H9 (cell line): Measurements from ENCODE around the gene ROPN1L. TPM values are rescaled to one million over a fixed set of nuclear protein-coding genes. Genes with fewer than 3 reads are reported as not detected.

Source experiments
- DNase-seq: peaks from one replicate; pipeline ENCODE4 v3.0.0-alpha.2; 2017
- H2AFZ ChIP-seq: one replicate; pipeline ENCODE4 v1.6.1; 2013; ENCODE audit warnings: mild to moderate bottlenecking, low read length, control low read depth, moderate library complexity
- H2AK5ac ChIP-seq: 2 replicates; pipeline ENCODE4 v1.6.1; 2013; ENCODE audit warnings: low read length, control low read depth, mixed read lengths; ENCODE audit not compliant: insufficient read length
- H2BK120ac ChIP-seq: one replicate; pipeline ENCODE4 v1.6.1; 2013; ENCODE audit warnings: low read depth, mild to moderate bottlenecking, low read length, control low read depth, inconsistent platforms; ENCODE audit not compliant: poor library complexity, severe bottlenecking
- H2BK12ac ChIP-seq: 2 replicates; pipeline ENCODE4 v1.6.1; 2013; ENCODE audit warnings: low read length, control low read depth, mixed read lengths, low read depth; ENCODE audit not compliant: insufficient read length
- H2BK15ac ChIP-seq: 2 replicates; pipeline ENCODE4 v1.6.1; 2013; ENCODE audit warnings: low read depth, low read length, control low read depth
- H2BK20ac ChIP-seq: one replicate; pipeline ENCODE4 v1.6.1; 2013; ENCODE audit warnings: low read depth, mild to moderate bottlenecking, low read length, control low read depth, inconsistent platforms; ENCODE audit not compliant: poor library complexity, severe bottlenecking
- H2BK5ac ChIP-seq: 2 replicates; pipeline ENCODE4 v1.6.1; 2013; ENCODE audit warnings: low read length, control low read depth, mixed read lengths; ENCODE audit not compliant: insufficient read length
- H3K14ac ChIP-seq: 2 replicates; pipeline ENCODE4 v1.6.1; 2013; ENCODE audit warnings: low read length, control low read depth; ENCODE audit not compliant: insufficient read depth
- H3K18ac ChIP-seq: 2 replicates; pipeline ENCODE4 v1.6.1; 2013; ENCODE audit warnings: low read depth, mild to moderate bottlenecking, mixed read lengths, low read length, control low read depth; ENCODE audit not compliant: insufficient read length
- H3K23ac ChIP-seq: 2 replicates; pipeline ENCODE4 v1.6.1; 2013; ENCODE audit warnings: low read length, control low read depth, mixed read lengths, low read depth; ENCODE audit not compliant: insufficient read length
- H3K23me2 ChIP-seq: 2 replicates; pipeline ENCODE4 v1.6.1; 2013; ENCODE audit warnings: low read depth, mild to moderate bottlenecking, mixed read lengths, low read length, control low read depth; ENCODE audit not compliant: insufficient read length, poor library complexity, severe bottlenecking
- H3K27ac ChIP-seq: 2 replicates; pipeline ENCODE4 v1.5.1; 2013; ENCODE audit warnings: low read length, control low read depth, mixed read lengths, low read depth; ENCODE audit not compliant: insufficient read length
- H3K27me3 ChIP-seq: 2 replicates; pipeline ENCODE4 v1.6.1; 2013; ENCODE audit warnings: low read length, control low read depth, inconsistent platforms; ENCODE audit not compliant: insufficient read depth
- H3K4ac ChIP-seq: 2 replicates; pipeline ENCODE4 v1.6.1; 2013; ENCODE audit warnings: low read depth, mild to moderate bottlenecking, control low read depth, inconsistent platforms, low read length, moderate library complexity
- H3K4me1 ChIP-seq: 2 replicates; pipeline ENCODE4 v1.6.1; 2013; ENCODE audit warnings: low read length, control low read depth, inconsistent platforms; ENCODE audit not compliant: insufficient read depth
- H3K4me2 ChIP-seq: 2 replicates; pipeline ENCODE4 v1.6.1; 2013; ENCODE audit warnings: low read length, control low read depth, mixed read lengths; ENCODE audit not compliant: insufficient read length, insufficient read depth
- H3K56ac ChIP-seq: 2 replicates; pipeline ENCODE4 v1.6.1; 2013; ENCODE audit warnings: low read depth, mild to moderate bottlenecking, mixed read lengths, low read length, control low read depth; ENCODE audit not compliant: insufficient read length
- H3K79me1 ChIP-seq: 2 replicates; pipeline ENCODE4 v1.6.1; 2013; ENCODE audit warnings: low read depth, mild to moderate bottlenecking, moderate library complexity, low read length, control low read depth, inconsistent platforms; ENCODE audit not compliant: insufficient read depth, poor library complexity, severe bottlenecking
- H3K79me2 ChIP-seq: 2 replicates; pipeline ENCODE4 v1.6.1; 2013; ENCODE audit warnings: low read length, control low read depth, inconsistent platforms; ENCODE audit not compliant: insufficient read depth
- H3K9ac ChIP-seq: 2 replicates; pipeline ENCODE4 v1.6.1; 2013; ENCODE audit warnings: low read length, control low read depth, mixed read lengths; ENCODE audit not compliant: insufficient read length; ENCODE audit errors: extremely low read depth
- H3K9me3 ChIP-seq: one replicate; pipeline ENCODE4 v1.6.1; 2013; ENCODE audit warnings: low read depth, low read length, inconsistent platforms; ENCODE audit not compliant: control insufficient read depth
- H3T11ph ChIP-seq: one replicate; pipeline ENCODE4 v1.6.1; 2013; ENCODE audit warnings: mild to moderate bottlenecking, low read length, control low read depth, inconsistent platforms
- H4K20me1 ChIP-seq: one replicate; pipeline ENCODE4 v1.6.1; 2013; ENCODE audit not compliant: control insufficient read depth, insufficient read length, insufficient read depth
- H4K5ac ChIP-seq: 2 replicates; pipeline ENCODE4 v1.6.1; 2013; ENCODE audit warnings: low read depth, mild to moderate bottlenecking, mixed read lengths, low read length, control low read depth; ENCODE audit not compliant: insufficient read length
- H4K8ac ChIP-seq: replicated peaks from 2 replicates; pipeline ENCODE4 v1.6.1; 2013; ENCODE audit warnings: low read length, control low read depth, mixed read lengths, low read depth; ENCODE audit not compliant: insufficient read length
- H4K91ac ChIP-seq: 2 replicates; pipeline ENCODE4 v1.6.1; 2013; ENCODE audit warnings: low read depth, mild to moderate bottlenecking, moderate library complexity, mixed read lengths, low read length, control low read depth; ENCODE audit not compliant: insufficient read length
- H3K27ac Mint-ChIP-seq, 3 experiments: 2 replicates in 2 of 3; 3 replicates in 1 of 3; pipeline ENCODE4 v1.8.0; 2020 to 2021; ENCODE audit warnings: mixed read lengths in 3 of 3, mild to moderate bottlenecking in 1 of 3, moderate library complexity in 1 of 3
- H3K27me3 Mint-ChIP-seq: 2 replicates; pipeline ENCODE4 v1.8.0; 2021; ENCODE audit warnings: low read depth, mild to moderate bottlenecking, moderate library complexity, mixed read lengths
- H3K36me3 Mint-ChIP-seq, 3 experiments: 2 replicates in 2 of 3; 3 replicates in 1 of 3; pipeline ENCODE4 v1.8.0; 2020 to 2021; ENCODE audit warnings: low read depth in 3 of 3, mixed read lengths in 3 of 3; ENCODE audit not compliant: insufficient read depth in 1 of 3
- H3K4me1 Mint-ChIP-seq, 2 experiments: 2 replicates each; pipeline ENCODE4 v1.8.0; 2020; ENCODE audit warnings: mixed read lengths in 2 of 2
- H3K4me3 Mint-ChIP-seq, 2 experiments: 2 replicates in 1 of 2; 3 replicates in 1 of 2; pipeline ENCODE4 v1.8.0; 2020 to 2021; ENCODE audit warnings: mild to moderate bottlenecking in 2 of 2, mixed read lengths in 2 of 2, moderate library complexity in 1 of 2
- H3K9me3 Mint-ChIP-seq, 2 experiments: 2 replicates in 1 of 2; 3 replicates in 1 of 2; pipeline ENCODE4 v1.8.0; 2020; ENCODE audit warnings: mild to moderate bottlenecking in 2 of 2, mixed read lengths in 2 of 2, moderate library complexity in 1 of 2
- total RNA-seq: library from RNA; stranded (reverse); gene quantifications from 2 replicates; pipeline ENCODE4 v1.2.1, GENCODE V29; 2021
- TF ChIP-seq, protein P1 (sequence below): fragments of 200-600 bp; sonication (generic); conservative IDR thresholded peaks from 3 replicates; pipeline ENCODE4 v1.8.0; 2021; ENCODE audit warnings: antibody characterized with exemption, mild to moderate bottlenecking

The ROPN1L gene
- total RNA-seq, 1 experiment from 2014 or later: 0.37 TPM

DNA sequence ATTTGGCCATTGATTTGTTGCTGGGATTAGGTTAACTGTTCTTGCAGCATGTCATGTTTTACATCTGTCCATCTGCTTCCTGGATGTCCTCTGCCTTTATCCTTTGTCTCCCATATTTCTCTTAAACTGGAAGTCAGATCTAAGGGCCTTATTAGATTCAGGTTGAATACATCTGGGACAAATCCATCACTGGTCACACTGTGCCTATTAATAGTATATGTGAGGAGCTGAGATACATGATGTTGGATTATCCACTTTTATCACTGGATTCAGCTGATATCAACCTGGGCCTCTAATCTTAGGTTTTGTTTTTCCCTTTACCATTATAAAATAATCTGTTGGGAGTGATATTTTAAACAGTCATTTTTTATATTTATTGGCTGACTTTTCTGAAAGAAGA lies 41.8 kb upstream of the ROPN1L start:
- Histone ChIP-seq H2BK120ac (no peak overlapping the region), H2BK12ac (no peak overlapping the region), H4K5ac (no peak overlapping the region), H2AK5ac (no peak overlapping the region), H3K9me3 (no peaks in the 10 kb centered on the region), H2BK5ac (no peak overlapping the region), H3K18ac (no peak overlapping the region), H4K8ac (no peak overlapping the region), H2BK20ac (no peak overlapping the region), H3K4me2 (no peak overlapping the region), H3K4me1 (no peaks in the 10 kb centered on the region), H3K23me2 (peaks cover 2% of the 10 kb centered on the region), H3K56ac (no peak overlapping the region), H3K4ac (no peak overlapping the region), H4K91ac (no peak overlapping the region), H2AFZ (no peak overlapping the region), H3K27ac (no peak overlapping the region), H3T11ph (no peak overlapping the region), H3K79me2 (no peaks in the 10 kb centered on the region), H3K9ac (no peak overlapping the region), H3K14ac (no peak overlapping the region), H4K20me1 (no peaks in the 10 kb centered on the region), H2BK15ac (no peak overlapping the region), H3K27me3 (no peaks in the 10 kb centered on the region), H3K23ac (no peak overlapping the region), H3K79me1 (no peaks in the 10 kb centered on the region)
- Mint-ChIP-seq H3K36me3 (peaks cover 21 to 62% (median 61%) of the 10 kb centered on the region in 3 experiments; a peak in 6 of 7 replicates), H3K4me1 (peaks cover 0 to 6% of the 10 kb centered on the region in 2 experiments; a peak in 1 of 4 replicates), H3K27ac (no peak overlapping the region), H3K27me3 (no peaks in the 10 kb centered on the region), H3K9me3 (no peaks in the 10 kb centered on the region), H3K4me3 (no peak overlapping the region)
- DNase-seq: no peak
- TF ChIP-seq, protein P1, sequence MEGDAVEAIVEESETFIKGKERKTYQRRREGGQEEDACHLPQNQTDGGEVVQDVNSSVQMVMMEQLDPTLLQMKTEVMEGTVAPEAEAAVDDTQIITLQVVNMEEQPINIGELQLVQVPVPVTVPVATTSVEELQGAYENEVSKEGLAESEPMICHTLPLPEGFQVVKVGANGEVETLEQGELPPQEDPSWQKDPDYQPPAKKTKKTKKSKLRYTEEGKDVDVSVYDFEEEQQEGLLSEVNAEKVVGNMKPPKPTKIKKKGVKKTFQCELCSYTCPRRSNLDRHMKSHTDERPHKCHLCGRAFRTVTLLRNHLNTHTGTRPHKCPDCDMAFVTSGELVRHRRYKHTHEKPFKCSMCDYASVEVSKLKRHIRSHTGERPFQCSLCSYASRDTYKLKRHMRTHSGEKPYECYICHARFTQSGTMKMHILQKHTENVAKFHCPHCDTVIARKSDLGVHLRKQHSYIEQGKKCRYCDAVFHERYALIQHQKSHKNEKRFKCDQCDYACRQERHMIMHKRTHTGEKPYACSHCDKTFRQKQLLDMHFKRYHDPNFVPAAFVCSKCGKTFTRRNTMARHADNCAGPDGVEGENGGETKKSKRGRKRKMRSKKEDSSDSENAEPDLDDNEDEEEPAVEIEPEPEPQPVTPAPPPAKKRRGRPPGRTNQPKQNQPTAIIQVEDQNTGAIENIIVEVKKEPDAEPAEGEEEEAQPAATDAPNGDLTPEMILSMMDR: no peak
